Stimulated activated CD8-positive, alpha-beta memory T cell treated with anti-CD3 and anti-CD28 coated beads, Interleukin-2, amount 100 ng/mL, for 1 hour (primary cell): ENCODE measurements around the gene ATP5PB.

Experiments used
- DNase-seq, 2 donors: peaks; one replicate each; pipeline ENCODE4 v3.0.0-alpha.2; 2020; ENCODE audit warnings: low read depth in 2 of 2

Gene ATP5PB, protein sequence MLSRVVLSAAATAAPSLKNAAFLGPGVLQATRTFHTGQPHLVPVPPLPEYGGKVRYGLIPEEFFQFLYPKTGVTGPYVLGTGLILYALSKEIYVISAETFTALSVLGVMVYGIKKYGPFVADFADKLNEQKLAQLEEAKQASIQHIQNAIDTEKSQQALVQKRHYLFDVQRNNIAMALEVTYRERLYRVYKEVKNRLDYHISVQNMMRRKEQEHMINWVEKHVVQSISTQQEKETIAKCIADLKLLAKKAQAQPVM

DNA sequence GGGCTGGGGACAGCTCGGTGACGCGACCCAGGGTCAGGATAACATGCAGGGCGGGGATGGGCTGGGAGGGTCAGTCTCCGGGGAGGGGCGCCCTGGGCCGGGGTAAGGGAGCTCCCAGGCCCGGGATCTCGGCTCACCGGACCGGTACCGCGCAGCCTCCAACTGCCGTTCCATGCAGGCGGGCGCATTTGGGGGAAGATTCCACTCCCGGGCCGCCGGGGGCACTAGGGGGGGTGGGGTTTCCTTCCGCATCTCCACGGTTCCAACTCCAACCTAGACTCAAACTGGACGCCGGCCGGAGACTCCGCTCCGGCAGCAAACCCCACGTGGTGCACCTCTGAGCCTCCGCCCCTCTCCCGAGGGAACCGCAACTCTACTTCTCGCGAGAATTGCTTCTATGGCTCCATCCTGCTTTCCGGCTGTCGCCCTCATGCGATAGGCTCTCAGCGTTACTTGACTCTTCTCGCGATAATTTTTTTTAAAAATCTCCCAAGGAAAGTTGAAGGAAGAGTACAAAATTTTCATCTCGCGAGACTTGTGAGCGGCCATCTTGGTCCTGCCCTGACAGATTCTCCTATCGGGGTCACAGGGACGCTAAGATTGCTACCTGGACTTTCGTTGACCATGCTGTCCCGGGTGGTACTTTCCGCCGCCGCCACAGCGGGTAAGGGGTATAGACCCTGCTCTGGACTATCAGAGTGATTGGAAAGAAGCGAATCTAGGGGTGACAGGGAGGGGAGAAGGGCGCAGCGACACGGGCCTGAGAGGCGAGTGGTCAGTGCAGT, at the start of gene ATP5PB, which contains the start of gene WDR77:
Gene ATP5PB, plus strand, starts transcription at position 547 of the 785 bp plus-strand sequence. Its CDS starts 78 bp downstream, at position 625.
Gene WDR77, minus strand, starts transcription at position 339 of the 785 bp plus-strand sequence. Its CDS starts 87 bp downstream, at position 252.
- DNase-seq, result peak; percentile 78 to 80

DNA sequence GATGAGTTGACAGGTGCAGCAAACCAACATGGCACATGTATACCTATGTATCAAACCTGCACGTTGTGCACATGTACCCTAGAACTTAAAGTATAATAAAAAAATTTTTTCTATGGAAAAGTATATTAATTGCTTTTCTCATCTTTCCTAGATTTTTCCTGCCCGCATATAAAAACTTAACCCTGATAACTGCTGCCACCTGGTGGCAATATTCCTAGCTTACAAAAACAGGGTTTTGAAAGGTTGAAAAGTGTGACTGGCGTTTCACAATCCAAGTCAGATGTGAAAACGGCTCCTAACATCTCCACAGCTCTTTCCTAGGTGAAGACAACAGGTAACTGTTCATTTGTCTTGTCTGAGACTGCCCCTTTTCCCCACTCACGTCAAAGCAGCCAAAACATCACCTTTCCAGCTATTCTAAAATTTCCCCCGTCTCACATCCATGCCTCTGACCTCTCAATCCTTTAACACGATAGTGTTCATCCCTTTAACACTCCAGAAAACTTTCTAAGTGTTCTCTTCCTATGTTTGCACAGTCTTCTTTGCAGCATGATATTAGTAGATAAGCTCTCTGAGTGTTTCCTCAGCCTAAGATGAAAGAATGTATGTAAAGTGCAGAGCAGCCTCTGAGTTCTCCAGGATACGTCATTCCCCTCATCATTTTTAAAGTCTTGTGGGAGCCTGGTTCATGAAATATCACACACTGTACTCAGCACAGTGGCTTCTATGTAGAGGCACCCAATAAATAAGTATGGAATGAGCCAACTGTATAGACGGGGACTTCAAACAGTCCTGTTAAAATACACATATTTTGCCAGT, 49.3 kb upstream of the ATP5PB start:
- DNase-seq, result peak in 1 of 2 donors; percentile 9

DNA sequence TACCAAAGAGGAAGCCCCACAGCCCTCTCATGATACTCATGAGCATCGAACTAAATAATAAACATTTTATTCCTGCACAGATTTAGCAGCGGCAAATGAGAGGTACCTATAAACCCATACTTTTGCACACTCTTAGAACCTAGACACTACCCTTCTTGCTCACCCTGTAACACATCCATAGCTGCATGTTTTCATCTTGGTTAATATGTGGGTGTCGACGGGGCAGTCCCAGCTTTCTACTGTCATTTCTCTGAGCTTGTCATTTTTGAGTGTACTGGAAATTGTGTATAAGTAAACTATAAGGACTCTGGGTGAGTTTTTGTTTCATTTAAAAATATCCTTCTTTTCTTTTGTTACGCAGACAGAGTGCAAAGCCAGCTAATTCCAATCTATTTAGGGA, 47.2 kb upstream of the ATP5PB start:
- DNase-seq, result no peak

DNA sequence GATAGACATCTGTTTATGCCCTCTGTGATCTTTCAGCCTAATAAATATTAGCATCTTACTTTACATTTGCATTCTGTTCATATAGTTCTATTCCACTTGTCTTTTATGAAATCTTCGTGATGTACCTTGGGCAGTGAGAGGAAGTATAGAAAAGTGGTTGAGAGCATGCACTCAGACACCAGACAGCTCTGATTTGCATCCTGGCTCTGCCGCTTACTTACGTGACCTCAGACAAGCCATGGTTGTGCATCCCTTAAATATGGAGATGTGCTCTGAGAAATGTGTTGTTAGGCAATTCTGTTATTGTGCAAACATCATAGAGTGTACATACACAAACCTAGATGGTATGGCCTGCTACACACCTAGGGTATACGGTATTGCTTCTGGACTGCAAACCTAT, 44.7 kb upstream of the ATP5PB start:
- no peak for DNase-seq

DNA sequence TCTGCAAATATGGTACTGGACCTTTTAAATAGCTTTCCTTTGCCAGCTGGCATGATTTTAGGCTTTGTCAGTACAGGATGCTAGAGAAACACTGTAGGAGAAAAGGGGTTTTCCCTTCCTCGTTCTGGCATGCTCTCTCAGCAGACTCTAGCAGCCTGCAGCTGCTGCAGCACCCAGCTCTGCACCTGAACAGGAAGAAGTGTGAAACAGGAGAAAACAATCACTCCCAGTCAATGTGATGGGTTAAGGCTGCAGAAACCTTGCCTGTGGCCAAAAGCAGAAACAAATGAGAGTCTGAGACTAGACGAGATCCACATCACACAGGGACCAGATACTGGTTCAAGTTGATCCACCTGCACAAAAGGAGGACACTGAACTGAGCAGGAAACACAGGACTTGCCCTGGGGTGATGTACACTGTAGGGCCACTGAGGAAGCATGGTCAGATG, 42.9 kb upstream of the ATP5PB start:
- DNase-seq, result peak in 1 of 2 donors; percentile 22

DNA sequence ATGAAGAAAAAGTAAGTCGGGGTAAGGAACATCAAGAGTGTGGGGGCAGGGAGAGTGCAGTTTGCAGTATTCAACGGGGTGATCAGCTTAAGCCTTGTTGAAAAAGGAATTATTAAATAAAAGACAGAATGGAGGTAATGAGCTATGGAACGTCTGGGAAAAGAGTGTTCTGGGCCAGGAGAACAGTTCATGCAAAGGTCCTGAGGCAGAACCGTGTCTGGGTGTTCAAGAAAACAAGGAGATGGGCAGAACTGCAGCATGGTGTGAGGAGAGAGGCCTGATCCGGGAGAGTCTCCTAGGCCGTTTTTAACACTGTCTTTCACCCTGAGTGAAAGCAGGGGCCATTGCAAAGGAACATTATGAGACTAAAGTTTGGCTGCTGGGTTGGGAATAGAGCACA, 42.0 kb upstream of the ATP5PB start:
- no peak for DNase-seq

DNA sequence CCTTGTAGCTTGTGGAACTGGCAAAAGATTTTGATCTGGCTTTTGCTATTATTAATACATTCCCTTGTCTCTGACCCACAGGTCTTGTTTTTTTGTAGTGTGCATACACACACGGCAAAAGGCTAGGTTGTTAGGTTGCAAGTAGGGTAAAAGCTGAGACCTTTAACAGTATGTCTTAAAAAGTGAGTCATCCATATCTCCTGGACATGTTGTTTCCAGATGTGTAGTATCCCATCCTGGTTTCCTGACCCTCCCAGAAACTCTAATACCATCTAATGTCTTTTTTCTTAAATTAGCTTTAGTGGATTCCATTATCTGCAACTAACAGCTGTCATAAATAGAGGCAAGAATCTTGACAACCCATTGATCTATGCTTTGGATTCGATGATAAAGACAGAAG, 36.4 kb upstream of the ATP5PB start:
- DNase-seq, result no peak

DNA sequence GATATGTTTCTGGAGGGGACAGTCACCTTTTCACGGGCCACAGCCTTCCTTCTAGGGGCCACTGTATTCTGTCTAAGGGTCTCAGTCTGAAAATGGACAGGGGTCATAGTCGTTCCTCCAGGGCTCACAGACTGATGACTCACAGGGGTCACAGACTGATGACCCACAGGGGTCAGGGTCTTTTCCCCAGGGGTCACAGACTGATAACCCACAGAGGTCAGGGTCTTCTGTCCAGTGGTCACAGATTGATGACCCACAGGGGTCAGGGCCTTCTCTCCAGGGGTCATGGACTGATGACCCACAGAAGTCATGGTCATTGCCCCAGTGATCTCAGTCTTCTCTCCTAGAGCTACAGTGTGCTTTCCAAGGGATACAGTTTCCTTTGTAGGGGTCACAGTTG, 34.5 kb upstream of the ATP5PB start:
- no peak for DNase-seq

DNA sequence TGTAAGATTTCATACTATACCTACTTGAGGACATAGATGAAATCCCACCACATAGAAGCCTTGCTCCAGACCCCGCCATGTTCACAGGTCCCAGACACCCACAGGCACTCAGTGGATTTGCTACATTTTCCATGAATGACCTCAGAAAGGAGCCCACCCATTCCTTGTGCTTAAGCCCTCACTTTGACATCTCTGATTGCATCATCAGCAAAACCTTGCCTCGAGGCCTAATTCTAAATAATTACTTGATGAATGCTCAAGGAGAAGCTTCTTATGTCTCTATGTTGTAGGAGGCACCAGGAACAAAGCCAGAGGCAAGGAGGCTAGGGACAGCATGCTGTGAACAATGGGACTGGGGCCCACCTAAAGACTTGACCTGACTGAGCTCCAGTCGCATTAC, 33.8 kb upstream of the ATP5PB start:
- no peak for DNase-seq

DNA sequence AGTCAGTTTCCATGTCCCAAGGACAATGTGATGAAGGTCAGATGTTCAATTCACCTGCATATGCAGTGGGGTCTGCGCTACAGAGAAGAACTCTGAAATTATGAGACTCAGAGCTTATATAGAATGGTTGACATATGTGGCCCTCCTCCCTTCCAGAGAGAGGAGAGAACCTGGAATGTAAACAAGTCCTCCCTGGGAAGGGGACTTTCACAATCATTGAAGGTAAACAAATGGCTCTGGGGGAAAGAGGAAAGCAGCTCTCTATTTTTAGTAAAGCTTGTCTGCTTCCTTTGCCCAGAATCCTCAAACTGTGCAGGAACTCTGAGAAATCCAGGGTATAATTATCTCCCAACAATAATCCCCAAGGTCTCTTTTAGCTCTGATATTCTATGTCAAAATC, 31.5 kb upstream of the ATP5PB start:
- no peak for DNase-seq

DNA sequence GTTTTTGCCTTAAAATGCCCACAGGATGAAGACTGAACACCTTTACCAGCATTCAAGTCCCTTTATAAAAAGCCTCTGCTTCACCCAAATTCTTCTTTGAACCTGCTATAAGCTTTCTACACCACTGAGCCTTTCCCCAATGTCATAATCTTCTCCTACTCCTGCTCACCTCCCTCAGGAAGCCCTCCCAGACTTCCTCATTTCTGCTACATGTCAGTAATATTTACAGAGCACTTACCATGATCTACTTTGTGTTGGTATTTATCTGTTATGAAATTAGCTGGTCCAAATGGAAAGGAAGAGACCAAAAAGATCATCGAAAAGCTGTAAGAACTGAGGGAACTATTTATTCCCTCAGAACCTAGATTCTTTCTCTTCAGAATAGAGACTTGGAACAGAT, 30.2 kb upstream of the ATP5PB start:
- DNase-seq, result no peak

DNA sequence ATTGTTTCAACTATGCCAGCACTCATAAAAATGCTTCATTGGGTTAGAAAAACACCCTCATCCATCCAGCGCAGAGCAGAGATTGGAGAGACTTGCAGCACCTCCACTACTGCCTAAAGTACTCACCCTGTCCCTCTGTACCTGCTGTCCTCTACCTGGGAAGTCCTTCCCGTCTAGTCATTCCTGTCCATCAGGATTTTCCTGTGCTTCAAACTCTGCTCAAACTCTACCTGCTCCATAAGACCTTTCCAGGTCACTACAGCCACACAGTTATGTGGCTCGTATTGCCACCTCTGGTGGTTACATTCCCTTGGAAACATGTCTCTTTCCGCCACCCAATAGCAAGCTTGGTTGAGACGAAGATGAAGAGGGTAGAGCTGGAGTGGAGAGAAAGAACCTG, 28.9 kb upstream of the ATP5PB start:
- DNase-seq, result no peak

DNA sequence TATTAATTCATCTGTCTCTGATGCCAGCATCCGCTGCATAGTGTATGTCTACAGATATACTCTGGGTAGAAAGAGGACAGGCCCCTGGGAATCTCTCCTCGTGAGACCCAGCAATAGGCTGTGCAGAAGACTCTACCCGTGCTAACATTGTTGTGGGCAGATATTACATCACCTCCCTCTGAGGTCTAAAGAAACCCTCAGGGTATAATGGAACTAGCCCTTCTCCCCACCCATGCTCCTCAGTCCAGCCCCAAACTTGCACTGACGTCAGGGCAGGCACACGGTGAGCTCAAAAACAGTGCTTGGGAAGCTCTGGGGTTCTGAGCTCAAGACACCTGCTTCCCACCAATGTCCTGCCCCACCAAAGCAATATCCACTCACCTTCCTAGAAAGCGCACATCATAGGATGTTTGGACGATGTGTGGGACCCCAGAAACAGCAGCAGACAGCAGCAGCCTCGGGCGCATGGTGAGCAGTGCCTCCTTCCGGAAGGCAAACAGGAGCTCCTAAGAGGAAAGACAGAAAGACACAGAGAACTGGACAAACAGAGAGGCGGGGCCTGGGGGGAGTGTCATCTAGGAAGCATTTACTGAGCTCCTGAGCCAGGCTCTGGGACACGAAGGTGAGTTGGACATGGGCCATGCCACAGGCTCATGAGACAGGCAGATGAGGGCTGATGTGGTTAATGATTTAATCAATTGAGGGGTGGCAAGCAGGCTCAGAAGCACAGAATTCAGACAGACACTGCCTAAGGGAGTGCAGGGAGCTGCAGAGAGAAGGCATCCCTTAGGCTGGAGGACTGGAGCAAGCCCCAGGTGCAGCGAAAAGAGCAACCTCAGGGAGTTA, 26.5 kb upstream of the ATP5PB start:
- DNase-seq, result no peak

DNA sequence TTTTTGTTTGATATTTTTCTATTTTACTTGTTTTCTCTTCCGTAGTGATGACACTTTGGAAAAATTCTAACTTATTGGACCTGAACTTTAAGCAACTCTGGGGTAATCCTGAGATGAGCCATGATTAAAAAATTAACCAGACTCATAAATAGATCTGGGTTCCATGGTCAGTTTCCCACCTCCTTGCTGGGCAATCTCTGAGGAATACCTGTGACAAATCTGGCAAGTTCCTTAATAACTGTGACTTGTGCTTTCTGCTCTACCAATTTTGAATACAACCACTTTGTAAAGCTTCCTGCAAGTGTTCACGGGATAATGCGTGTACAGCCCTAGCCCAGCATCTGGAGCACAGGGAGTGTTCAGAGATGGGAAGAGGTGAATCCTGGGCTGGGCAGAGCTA, 25.0 kb upstream of the ATP5PB start:
- no peak for DNase-seq

DNA sequence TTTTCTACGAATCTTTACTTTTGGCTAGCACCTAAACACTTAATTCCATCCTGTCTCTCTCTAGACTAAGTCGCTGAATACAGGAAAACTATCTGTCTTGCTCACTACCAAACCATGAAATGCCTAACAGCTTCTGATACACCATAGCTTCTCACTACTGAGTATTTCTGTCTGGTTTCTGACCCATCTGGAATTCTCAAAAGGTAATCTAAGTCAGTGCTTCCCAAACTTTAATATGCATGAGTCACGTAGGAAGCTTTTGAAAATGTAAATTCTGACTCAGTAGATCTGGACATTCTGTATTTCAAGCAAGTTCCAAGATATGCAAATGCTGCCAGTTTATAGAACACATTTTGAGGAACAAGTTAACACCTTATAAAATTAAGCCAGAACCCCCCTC, 12.5 kb upstream of the ATP5PB start:
- no peak for DNase-seq

DNA sequence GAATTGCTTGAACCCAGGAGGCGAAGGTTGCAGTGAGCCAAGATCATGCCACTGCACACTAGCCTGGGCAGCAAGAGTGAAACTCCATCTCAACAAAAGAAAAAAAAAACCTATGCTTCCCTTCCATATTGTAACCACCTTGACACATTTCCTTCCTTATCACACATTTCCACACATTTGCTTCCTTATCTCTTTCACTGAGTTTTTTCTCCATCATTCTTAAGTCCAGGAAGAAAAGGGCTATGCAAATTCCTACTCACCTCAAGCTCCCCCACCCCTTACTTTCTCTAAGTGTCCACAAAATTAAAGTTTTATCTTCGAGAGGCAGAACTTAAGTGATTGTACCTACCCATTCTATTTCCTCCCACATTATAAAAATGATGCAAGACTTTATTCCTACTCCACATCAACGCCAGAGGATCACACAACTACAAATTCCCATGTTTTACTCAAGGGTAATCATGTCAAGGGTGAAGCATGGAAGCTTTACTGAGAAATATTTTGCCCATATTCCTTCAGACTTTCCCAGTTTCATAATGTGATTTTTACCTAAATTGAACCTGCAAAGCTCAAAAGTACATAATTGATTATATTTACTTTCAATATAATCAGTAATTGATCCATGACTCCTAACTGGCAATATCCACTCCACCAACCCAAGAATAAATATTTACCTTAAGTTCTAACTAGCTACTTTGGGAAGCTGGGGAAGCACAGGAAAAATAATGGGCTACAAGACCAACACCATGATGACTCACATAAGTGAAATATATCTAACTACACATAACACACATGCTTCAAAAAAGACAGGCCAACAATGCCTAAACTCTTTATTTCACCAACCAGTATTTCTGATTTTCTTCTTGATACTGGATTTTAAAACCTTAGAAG, 9.6 kb upstream of the ATP5PB start:
- no peak for DNase-seq

DNA sequence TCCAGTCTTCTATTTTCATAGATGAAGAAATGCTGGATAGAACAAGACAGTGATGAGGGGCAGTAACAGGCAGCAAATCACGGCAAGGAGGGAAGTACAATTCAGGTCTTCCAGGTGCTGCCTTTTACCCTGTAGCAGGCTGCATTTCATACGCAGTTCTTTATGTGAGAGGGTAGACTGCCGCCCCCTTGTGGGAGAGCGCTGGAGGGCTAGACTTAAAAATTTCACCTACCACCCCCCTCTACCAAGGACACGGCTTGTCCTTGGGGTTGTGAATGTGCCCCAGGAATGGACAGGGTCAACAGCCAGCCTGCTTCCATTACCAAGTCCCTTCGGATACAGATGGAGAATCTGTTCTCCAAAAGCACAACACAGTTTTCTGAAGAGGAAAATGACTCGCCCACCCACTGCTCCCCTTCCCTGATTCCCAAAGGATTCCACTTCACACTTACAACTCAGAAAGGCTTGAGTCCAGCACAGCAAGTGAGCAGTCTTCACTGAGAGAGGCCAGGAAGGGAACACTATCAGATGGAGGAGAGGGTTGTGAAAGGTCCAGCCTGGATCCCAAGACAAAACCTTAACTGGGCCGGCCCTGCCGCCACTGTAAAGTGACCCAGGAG, 7.6 kb upstream of the ATP5PB start:
- DNase-seq, result peak; percentile 33 to 58

DNA sequence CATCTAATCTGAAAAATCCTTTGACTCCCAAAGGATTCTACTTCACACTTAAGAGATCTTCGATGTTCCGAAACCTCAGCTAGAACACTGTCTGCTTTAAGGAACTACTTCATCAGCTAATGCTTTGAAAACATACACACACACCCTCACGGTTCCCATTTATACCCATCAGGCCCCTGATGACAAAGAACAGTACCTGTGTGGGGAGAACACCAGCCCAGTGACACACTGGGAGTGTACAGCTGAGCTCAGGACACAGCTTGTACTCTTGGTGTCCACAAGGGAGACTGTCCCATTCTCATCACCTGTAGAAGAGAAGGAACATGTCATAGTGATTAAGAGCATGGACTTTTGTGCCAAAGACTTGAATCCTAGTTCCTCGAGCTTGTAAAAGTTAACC, 6.8 kb upstream of the ATP5PB start:
- DNase-seq, result no peak

DNA sequence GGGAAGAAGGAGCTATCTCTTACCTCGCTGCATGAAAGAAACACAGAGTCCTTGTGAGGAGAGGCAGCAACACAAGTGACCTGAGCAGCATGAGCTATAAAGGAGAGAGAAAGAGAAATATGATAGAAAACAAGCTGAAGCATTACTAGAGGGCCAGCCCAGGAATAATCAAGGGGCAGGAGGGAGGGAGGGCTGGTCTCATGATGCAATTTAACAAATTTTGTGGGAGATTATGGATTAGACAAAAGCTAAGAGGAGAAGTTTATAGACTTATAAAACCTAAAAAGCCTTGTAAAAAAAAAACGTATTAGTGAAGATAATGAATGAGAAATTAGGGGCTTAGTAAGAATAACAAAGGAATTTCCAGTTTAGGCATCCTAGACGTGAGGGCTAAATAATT, 5.2 kb upstream of the ATP5PB start:
- DNase-seq, result no peak

DNA sequence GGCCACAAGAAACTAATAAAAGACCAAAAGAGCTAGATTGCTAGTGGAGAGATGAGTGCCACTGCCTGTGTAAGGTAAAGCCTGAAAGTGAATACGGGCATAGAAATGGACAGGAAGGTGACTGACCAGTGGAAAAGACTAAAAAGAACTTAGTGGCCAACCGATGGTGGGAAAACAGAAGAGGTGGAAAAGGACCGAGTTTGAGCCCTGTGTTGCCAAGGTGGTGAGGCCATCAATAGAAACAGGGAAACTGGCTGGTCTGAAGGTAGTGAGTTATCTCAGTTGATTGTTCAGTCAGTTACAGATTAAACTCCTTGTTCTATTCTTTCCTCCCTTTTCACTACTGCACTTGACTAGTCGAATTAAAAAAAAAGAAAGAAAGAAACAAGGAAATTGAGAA, 2.7 kb upstream of the ATP5PB start:
- no peak for DNase-seq
